HepG2 (cell line): ENCODE results near the gene SLTM. TPM values are rescaled to one million over a fixed set of nuclear protein-coding genes. Genes with fewer than 3 reads are reported as not detected.

Experiments used
- ATAC-seq: fragments of 200-7000 bp; cut with Tn5 transposase; 3 replicates; pipeline ENCODE4 v1.9.1; 2020; ENCODE audit warnings: mild to moderate bottlenecking, moderate library complexity
- BruUV-seq: library from RNA; stranded (reverse); fragments of 400-500 nt; replicated peaks from 2 replicates; lab custom pipeline; 2021; lab: Mats Ljungman, UMichigan
- CTCF ChIA-PET: fragments of 300-600 bp; formaldehyde crosslinking; extraction: SDS; loops from one replicate; lab custom pipeline; 2021; ENCODE audit warnings: low total read pairs, inconsistent platforms, low intra/inter-chr PET ratio; lab: Yijun Ruan, JAX
- POLR2A ChIA-PET: fragments of 350-600 bp; sonication (Branson Sonifier 250); formaldehyde crosslinking; loops from one replicate; lab custom pipeline; 2020; ENCODE audit warnings: antibody characterized with exemption, inconsistent platforms; lab: Yijun Ruan, JAX
- DNase-seq: peaks from one replicate; pipeline ENCODE4 v3.0.0-alpha.2; 2015; ENCODE audit warnings: low spot score
- FAIRE-seq: peaks from 3 replicates; lab custom pipeline; 2011; peaks lifted over from hg19 to GRCh38; lab: Jason Lieb, UNC
- H2AFZ ChIP-seq: one replicate; pipeline ENCODE4 v1.6.1; 2011; ENCODE audit warnings: low read length, inconsistent platforms
- H3K27ac ChIP-seq: fragments of 300-600 bp; 3 replicates; pipeline ENCODE4 v1.8.0; 2011; ENCODE audit warnings: mixed run types, mild to moderate bottlenecking, mixed read lengths, low read length, inconsistent platforms; ENCODE audit not compliant: insufficient read depth; ENCODE audit errors: extremely low read length
- H3K27me3 ChIP-seq, 2 experiments: fragments of 200-600 bp in 1 of 2; 2 replicates in 1 of 2; 3 replicates in 1 of 2; pipeline versions ENCODE4 v1.6.0 to v1.8.0; 2011; ENCODE audit warnings: low read length in 2 of 2, mild to moderate bottlenecking in 2 of 2, moderate library complexity in 2 of 2, inconsistent platforms in 1 of 2; ENCODE audit not compliant: insufficient read depth in 2 of 2, control insufficient read depth in 1 of 2
- H3K36me3 ChIP-seq, 2 experiments: fragments of 200-600 bp in 1 of 2; replicated peaks in 1 of 2; 2 replicates in 1 of 2; 3 replicates in 1 of 2; pipeline versions ENCODE4 v1.5.1 to v1.8.0; 2011; ENCODE audit warnings: low read length in 2 of 2, inconsistent platforms in 1 of 2; ENCODE audit not compliant: insufficient read depth in 2 of 2, control insufficient read depth in 1 of 2
- H3K4me1 ChIP-seq: 2 replicates; pipeline ENCODE4 v1.5.1; 2012; ENCODE audit warnings: low read length, inconsistent platforms; ENCODE audit not compliant: insufficient read depth
- H3K4me2 ChIP-seq: 2 replicates; pipeline ENCODE4 v1.6.0; 2011; ENCODE audit warnings: low read depth, low read length, inconsistent platforms
- H3K4me3 ChIP-seq, 3 experiments: fragments of 200-600 bp in 1 of 3; sonication (generic), shearing (Covaris generic) in 1 of 3; replicated peaks in 1 of 3; 2 replicates each; pipeline ENCODE4 v1.5.1; 2011 to 2016; ENCODE audit warnings: low read length in 3 of 3, inconsistent platforms in 2 of 3, low read depth in 2 of 3, mild to moderate bottlenecking in 2 of 3, control low read depth in 1 of 3, mixed read lengths in 1 of 3; ENCODE audit not compliant: insufficient read depth in 1 of 3
- H3K79me2 ChIP-seq: one replicate; pipeline ENCODE4 v1.6.1; 2011; ENCODE audit warnings: low read length, inconsistent platforms; ENCODE audit not compliant: insufficient read depth
- H3K9ac ChIP-seq: 2 replicates; pipeline ENCODE4 v1.6.0; 2011; ENCODE audit warnings: mild to moderate bottlenecking, low read depth, low read length, inconsistent platforms; ENCODE audit not compliant: insufficient read depth
- H3K9me3 ChIP-seq: 2 replicates; pipeline ENCODE4 v1.5.1; 2012; ENCODE audit warnings: mild to moderate bottlenecking, low read length
- H4K20me1 ChIP-seq: 2 replicates; pipeline ENCODE4 v1.6.0; 2011; ENCODE audit warnings: inconsistent platforms, mild to moderate bottlenecking, low read length, moderate library complexity; ENCODE audit not compliant: insufficient read depth
- DMAP1 ChIP-seq: IDR thresholded peaks from 2 replicates; pipeline ENCODE4 v1.6.1; 2016
- DZIP1 ChIP-seq: sonication (generic); formaldehyde crosslinking; IDR thresholded peaks from 2 replicates; pipeline ENCODE4 v1.5.0; 2020; ENCODE audit warnings: mild to moderate bottlenecking, missing genetic modification reagents
- HES4 ChIP-seq: sonication (generic); formaldehyde crosslinking; IDR thresholded peaks from 2 replicates; pipeline ENCODE4 v1.9.0; 2021; ENCODE audit warnings: mild to moderate bottlenecking, missing genetic modification reagents, borderline replicate concordance
- MED8 ChIP-seq: sonication (generic); formaldehyde crosslinking; IDR thresholded peaks from 2 replicates; pipeline ENCODE4 v1.8.1; 2023; ENCODE audit warnings: mild to moderate bottlenecking, missing genetic modification reagents; ENCODE audit not compliant: insufficient replicate concordance
- MXD3 ChIP-seq: IDR thresholded peaks from 2 replicates; pipeline ENCODE4 v1.6.1; 2016; ENCODE audit warnings: mild to moderate bottlenecking, missing biosample characterization, missing genetic modification reagents
- PTBP1 ChIP-seq: fragments of 200-400 bp; formaldehyde crosslinking; IDR thresholded peaks from 2 replicates; pipeline ENCODE4 v1.6.1; 2018; ENCODE audit warnings: low read length, low read depth; ENCODE audit not compliant: poor library complexity, severe bottlenecking
- RXRB ChIP-seq: IDR thresholded peaks from 2 replicates; pipeline ENCODE4 v1.6.1; 2016; ENCODE audit warnings: borderline replicate concordance, missing genetic modification reagents, missing compliant biosample characterization
- TARDBP ChIP-seq: sonication (generic); formaldehyde crosslinking; IDR thresholded peaks from 2 replicates; pipeline ENCODE4 v1.8.0; 2022; ENCODE audit warnings: mild to moderate bottlenecking, missing genetic modification reagents
- TMF1 ChIP-seq: sonication (generic); formaldehyde crosslinking; IDR thresholded peaks from 2 replicates; pipeline ENCODE4 v1.8.1; 2022; ENCODE audit warnings: low read depth, missing genetic modification reagents
- ZNF160 ChIP-seq: sonication (generic); formaldehyde crosslinking; IDR thresholded peaks from 2 replicates; pipeline ENCODE4 v1.8.0; 2022; ENCODE audit warnings: mild to moderate bottlenecking, inconsistent platforms, missing genetic modification reagents
- ZNF431 ChIP-seq: sonication (generic); formaldehyde crosslinking; IDR thresholded peaks from 2 replicates; pipeline ENCODE4 v1.9.0; 2022; ENCODE audit warnings: missing genetic modification reagents, low read depth, mild to moderate bottlenecking, borderline replicate concordance
- ZNF576 ChIP-seq: sonication (generic); formaldehyde crosslinking; IDR thresholded peaks from 2 replicates; pipeline ENCODE4 v1.4.0; 2020; ENCODE audit warnings: mild to moderate bottlenecking, missing genetic modification reagents
- ZNF704 ChIP-seq: sonication (generic); formaldehyde crosslinking; IDR thresholded peaks from 2 replicates; pipeline ENCODE4 v1.8.1; 2023; ENCODE audit warnings: mild to moderate bottlenecking, inconsistent platforms, moderate library complexity, missing genetic modification reagents, borderline replicate concordance
- ZNF749 ChIP-seq: sonication (generic); formaldehyde crosslinking; IDR thresholded peaks from 2 replicates; pipeline ENCODE4 v1.8.0; 2022; ENCODE audit warnings: mild to moderate bottlenecking, missing genetic modification reagents, moderate library complexity, borderline replicate concordance
- ZSCAN25 ChIP-seq: sonication (generic); formaldehyde crosslinking; IDR thresholded peaks from 2 replicates; pipeline ENCODE4 v1.8.0; 2022; ENCODE audit warnings: mild to moderate bottlenecking, missing genetic modification reagents
- WGBS: methylation state at CpG from one replicate; pipeline ENCODE4 v1.1.6; 2017; ENCODE audit warnings: low lambda C conversion rate; 5-methylcytosine and 5-hydroxymethylcytosine counted together
- in situ Hi-C: cut with HindIII; loops from 2 replicates; pipeline ENCODE4 v1.10.0; 2017; ENCODE audit warnings: low pct_unique_long_range_greater_than_20kb; ENCODE audit not compliant: extremely low pct_ligation_motif_present
- intact Hi-C: fragments of 100-400 bp; cut with micrococcal nuclease; formaldehyde crosslinking; loops from one replicate; pipeline ENCODE4 v1.10.0; 2022; ENCODE audit not compliant: unreplicated experiment
- polyA plus RNA-seq, 8 experiments: library from polyadenylated mRNA; depleted of rRNA in 3 of 8; stranded (reverse) in 7 of 8; unstranded in 1 of 8; fragments of >200 nt; fragmentation: Illumina TruSeq in 4 of 8; extraction: Trizol in 4 of 8; gene quantifications; 2 replicates each; pipeline versions ENCODE4 v1.2.1 to v1.2.3, GENCODE V29; 2011 to 2016; ENCODE audit warnings: low read depth in 4 of 8, missing spikeins in 1 of 8, mixed read lengths in 1 of 8; ENCODE audit not compliant: insufficient read depth in 1 of 8
- total RNA-seq, 5 experiments: library from RNA; depleted of rRNA; stranded (reverse); fragments of >200 nt; fragmentation: Illumina TruSeq; extraction: Trizol; gene quantifications; 2 replicates each; pipeline ENCODE4 v1.2.3, GENCODE V29; 2016; ENCODE audit warnings: low read depth in 1 of 5

SLTM gene
- total and polyA plus RNA-seq, 2 of the 13 experiments (the other 11 are each of a cell fraction or from before 2014, with no cell fraction given) = 22.0 to 64.2 TPM

GRCh38 chr15:58923284-58923683, 10.2 kb downstream of the SLTM start:
- FAIRE-seq = no peak

GRCh38 chr15:58921267-58921790, 12.2 kb downstream of the SLTM start:
- H3K36me3 ChIP-seq = peaks cover 4 to 44% of the 10 kb centered on the region in 2 experiments; a peak in 4 of 5 replicates
- POLR2A ChIA-PET = no interaction called here
- DNase-seq (no peak), FAIRE-seq (no peak), ATAC-seq (no peak)
- H3K9me3 ChIP-seq = no peaks in the 10 kb centered on the region
- H4K20me1 ChIP-seq = peaks cover 2% of the 10 kb centered on the region; the same call in 1 of the 2 replicates
- H3K79me2 ChIP-seq = peaks cover 58% of the 10 kb centered on the region
- no peak overlapping the region for H3K9ac ChIP-seq
- no peak overlapping the region for H3K4me3 ChIP-seq
- intact Hi-C loops (no loop called here), in situ Hi-C loops (no loop called here)
- CTCF ChIA-PET = no interaction called here
- no peak overlapping the region for H2AFZ ChIP-seq
- no peak overlapping the region for H3K27ac ChIP-seq
- no peak overlapping the region for H3K4me2 ChIP-seq
- BruUV-seq = no TSS peak
- H3K27me3 ChIP-seq = no peaks in the 10 kb centered on the region
- 96% methylated on average over 4 of the region's 4 CpGs for WGBS
- no peaks in the 10 kb centered on the region for H3K4me1 ChIP-seq
- TF ChIP-seq TMF1 (no peak), ZNF704 (CRISPR knock-in tag) (no peak), ZNF431 (CRISPR knock-in tag) (no peak), MXD3 (CRISPR knock-in tag) (no peak), ZNF749 (no peak), DZIP1 (CRISPR knock-in tag) (no peak), ZSCAN25 (no peak), PTBP1 (no peak), DMAP1 (CRISPR knock-in tag) (no peak)

More at GRCh38 chr15:58923284-58923683, 10.2 kb downstream of the SLTM start:
- H3K4me3 ChIP-seq = no peak overlapping the region
- WGBS = 94% methylated on average over 4 of the region's 4 CpGs
- H3K9ac ChIP-seq = no peak overlapping the region
- ChIA-PET POLR2A (no interaction called here), CTCF (no interaction called here)
- no peak overlapping the region for H3K27ac ChIP-seq
- peaks cover 72% of the 10 kb centered on the region for H3K79me2 ChIP-seq
- no peaks in the 10 kb centered on the region for H3K9me3 ChIP-seq
- in situ Hi-C loops = no loop called here
- DNase-seq = no peak
- intact Hi-C loops = no loop called here
- ATAC-seq = no peak
- TF ChIP-seq ZNF576 (CRISPR knock-in tag) (no peak), TARDBP (no peak), HES4 (CRISPR knock-in tag) (no peak), RXRB (CRISPR knock-in tag) (no peak), MED8 (no peak), ZNF160 (CRISPR knock-in tag) (no peak)
- peaks cover 7 to 52% of the 10 kb centered on the region in 2 experiments; a peak in 4 of 5 replicates for H3K36me3 ChIP-seq
- no peaks in the 10 kb centered on the region for H3K4me1 ChIP-seq
- H4K20me1 ChIP-seq = peaks cover 2% of the 10 kb centered on the region; the same call in 1 of the 2 replicates
- no peaks in the 10 kb centered on the region for H3K27me3 ChIP-seq
- no peak overlapping the region for H2AFZ ChIP-seq
- no TSS peak for BruUV-seq
- no peak overlapping the region for H3K4me2 ChIP-seq
